AML-193 (cell line): ENCODE data around the gene PHEX.
"Not testable (repeated sequence)": the region's sequence is repeated elsewhere in the genome, so short reads cannot be mapped to it uniquely, and the experiment has no call there.

Experiments
- DNase-seq, 2 experiments: peaks; one replicate each; lab custom pipeline; 2025; lab: John Stamatoyannopoulos, UW

Gene PHEX

DNA sequence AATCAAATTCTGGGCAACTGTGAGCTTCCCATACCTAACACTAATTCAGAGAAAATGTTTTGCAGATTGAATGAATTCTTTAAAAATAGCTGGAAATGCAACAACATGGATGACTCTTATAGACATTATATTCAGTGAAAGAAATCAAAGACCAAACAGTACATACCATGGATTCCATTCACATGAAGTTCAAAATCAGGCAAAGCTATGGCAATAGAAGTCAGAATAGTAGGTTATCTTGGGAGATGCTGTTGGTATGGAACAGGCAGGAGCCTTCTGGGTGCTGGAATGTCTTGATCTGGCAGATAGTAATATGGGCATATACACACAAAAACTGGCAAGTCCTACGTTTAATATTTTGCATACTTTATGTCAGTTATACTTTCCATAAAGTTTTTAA lies 215.0 kb downstream of the PHEX start:
- no peak for DNase-seq

- DNase-seq, result no peak
Observed at GRCh38 chrX:22248401-22248800, 216.3 kb downstream of the PHEX start.

GRCh38 chrX:22249371-22249770 lies 217.2 kb downstream of the PHEX start:
- no peak for DNase-seq

GRCh38 chrX:22268706-22269105 lies 236.6 kb downstream of the PHEX start:
- no peak for DNase-seq

GRCh38 chrX:22272613-22273012 lies 240.5 kb downstream of the PHEX start, which contains the start of gene CBLL2:
CBLL2 (plus strand) TSS chrX:22272913; CDS start chrX:22272992, 79 bp downstream.
- no peak for DNase-seq

DNA sequence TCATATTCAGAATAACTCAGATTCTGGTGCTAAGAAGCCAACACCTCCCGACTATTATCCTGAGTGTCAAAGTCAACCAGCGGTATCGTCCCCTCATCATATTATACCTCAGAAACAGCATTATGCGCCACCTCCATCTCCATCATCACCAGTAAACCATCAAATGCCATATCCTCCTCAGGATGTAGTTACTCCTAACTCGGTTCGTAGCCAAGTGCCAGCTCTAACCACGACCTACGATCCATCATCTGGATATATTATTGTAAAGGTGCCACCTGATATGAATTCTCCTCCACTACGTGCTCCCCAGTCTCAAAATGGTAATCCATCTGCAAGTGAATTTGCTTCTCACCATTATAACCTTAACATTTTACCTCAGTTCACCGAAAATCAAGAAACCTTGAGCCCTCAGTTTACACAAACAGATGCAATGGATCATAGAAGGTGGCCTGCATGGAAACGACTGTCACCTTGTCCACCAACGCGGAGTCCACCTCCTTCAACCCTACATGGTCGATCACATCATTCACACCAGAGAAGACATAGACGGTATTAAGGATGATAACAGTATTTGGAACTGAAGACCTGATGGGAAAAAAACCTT lies 241.7 kb downstream of the PHEX start:
- DNase-seq, result no peak

GRCh38 chrX:22276781-22277180 lies 244.7 kb downstream of the PHEX start:
- no peak for DNase-seq

- no peak for DNase-seq
Observed at GRCh38 chrX:22278375-22278774, 246.2 kb downstream of the PHEX start.

GRCh38 chrX:22289209-22289608 lies 257.1 kb downstream of the PHEX start:
- DNase-seq, result not testable (repeated sequence)

- DNase-seq, result no peak
Observed at GRCh38 chrX:22296871-22297270, 264.7 kb downstream of the PHEX start.

- DNase-seq, result no peak
Observed at GRCh38 chrX:22300130-22300529, 268.0 kb downstream of the PHEX start.
